ENCODE results near the gene CD300LD.

GRCh38 chr17:74582633-74583032 is 9.4 kb downstream of the CD300LD start:
- TF ChIP-seq, protein P1, sequence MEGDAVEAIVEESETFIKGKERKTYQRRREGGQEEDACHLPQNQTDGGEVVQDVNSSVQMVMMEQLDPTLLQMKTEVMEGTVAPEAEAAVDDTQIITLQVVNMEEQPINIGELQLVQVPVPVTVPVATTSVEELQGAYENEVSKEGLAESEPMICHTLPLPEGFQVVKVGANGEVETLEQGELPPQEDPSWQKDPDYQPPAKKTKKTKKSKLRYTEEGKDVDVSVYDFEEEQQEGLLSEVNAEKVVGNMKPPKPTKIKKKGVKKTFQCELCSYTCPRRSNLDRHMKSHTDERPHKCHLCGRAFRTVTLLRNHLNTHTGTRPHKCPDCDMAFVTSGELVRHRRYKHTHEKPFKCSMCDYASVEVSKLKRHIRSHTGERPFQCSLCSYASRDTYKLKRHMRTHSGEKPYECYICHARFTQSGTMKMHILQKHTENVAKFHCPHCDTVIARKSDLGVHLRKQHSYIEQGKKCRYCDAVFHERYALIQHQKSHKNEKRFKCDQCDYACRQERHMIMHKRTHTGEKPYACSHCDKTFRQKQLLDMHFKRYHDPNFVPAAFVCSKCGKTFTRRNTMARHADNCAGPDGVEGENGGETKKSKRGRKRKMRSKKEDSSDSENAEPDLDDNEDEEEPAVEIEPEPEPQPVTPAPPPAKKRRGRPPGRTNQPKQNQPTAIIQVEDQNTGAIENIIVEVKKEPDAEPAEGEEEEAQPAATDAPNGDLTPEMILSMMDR (IDR thresholded peaks at IDR 0.05), result no peak
- TF ChIP-seq RFX5 (IDR thresholded peaks at IDR 0.05; ENCODE audit: low read length) (no peak), PBX3 (IDR thresholded peaks at IDR 0.05) (no peak), EZH2phosphoT487 (IDR thresholded peaks at IDR 0.05; ENCODE audit: borderline replicate concordance, low read depth) (no peak), POLR2AphosphoS5 (IDR thresholded peaks at IDR 0.05; ENCODE audit: low read depth, low read length) (no peak), EP300 (IDR thresholded peaks at IDR 0.05; ENCODE audit: borderline replicate concordance in 1 of 2, low read depth in 1 of 2, low read length in 1 of 2) (no peak), NRF1 (IDR thresholded peaks at IDR 0.05; ENCODE audit: low read depth, low read length) (no peak), MXI1 (IDR thresholded peaks at IDR 0.05; ENCODE audit: low read depth, low read length) (no peak), RCOR1 (IDR thresholded peaks at IDR 0.05; ENCODE audit: low read length) (no peak), FOSL2 (IDR thresholded peaks at IDR 0.05; ENCODE audit: borderline replicate concordance, low read depth) (no peak), CHD2 (IDR thresholded peaks at IDR 0.05; ENCODE audit: low read length, partially characterized antibody) (no peak), RAD21 (IDR thresholded peaks at IDR 0.05; ENCODE audit: low read length) (no peak), TAF1 (IDR thresholded peaks at IDR 0.05; ENCODE audit: borderline replicate concordance, low read depth, low read length) (no peak)
